K562 (cell line): ENCODE data around the gene TMEM209. TPM values are rescaled to one million over a fixed set of nuclear protein-coding genes. Genes with fewer than 3 reads are reported as not detected.

Source experiments
- CREB1 ChIP-seq, 2 experiments: sonication (generic) in 1 of 2; formaldehyde crosslinking in 1 of 2; IDR thresholded peaks; 2 replicates each; pipeline versions ENCODE4 v1.6.1 to v1.8.0; 2012 to 2022; ENCODE audit warnings: inconsistent platforms in 1 of 2, mild to moderate bottlenecking in 1 of 2, missing genetic modification reagents in 1 of 2, moderate library complexity in 1 of 2
- CUX1 ChIP-seq: fragments of 200-800 bp; sonication (Bioruptor generic); IDR thresholded peaks from 2 replicates; pipeline ENCODE4 v1.6.1; 2016; ENCODE audit warnings: missing genetic modification characterization, missing compliant biosample characterization
- HNRNPL ChIP-seq: fragments of 200-400 bp; formaldehyde crosslinking; IDR thresholded peaks from 2 replicates; pipeline ENCODE4 v1.6.1; 2017; ENCODE audit warnings: low read depth, mild to moderate bottlenecking, low read length
- MAFK ChIP-seq: IDR thresholded peaks from 2 replicates; pipeline ENCODE4 v1.6.1; 2011; ENCODE audit warnings: low read length, improper control_type of control experiment
- PHB ChIP-seq: fragments of 250-450 bp; sonication (Bioruptor Pico); IDR thresholded peaks from 2 replicates; pipeline ENCODE4 v1.5.0; 2021
- POLR3A ChIP-seq: IDR thresholded peaks from 2 replicates; pipeline ENCODE4 v1.6.1; 2011; ENCODE audit warnings: borderline replicate concordance, mild to moderate bottlenecking, moderate library complexity; ENCODE audit not compliant: insufficient read length, insufficient read depth; ENCODE audit errors: extremely low read depth
- RBBP5 ChIP-seq: fragments of 200-600 bp; sonication (generic); IDR thresholded peaks from 2 replicates; pipeline ENCODE4 v1.6.1; 2012; ENCODE audit warnings: borderline replicate concordance, mild to moderate bottlenecking, low read length, control low read depth, inconsistent platforms; ENCODE audit not compliant: insufficient read depth, poor library complexity, severe bottlenecking
- SAFB2 ChIP-seq: fragments of 200-400 bp; formaldehyde crosslinking; IDR thresholded peaks from 2 replicates; pipeline ENCODE4 v1.6.1; 2018; ENCODE audit warnings: borderline replicate concordance, low read length, low read depth, moderate library complexity; ENCODE audit not compliant: severe bottlenecking
- XRCC5 ChIP-seq: fragments of 200-400 bp; formaldehyde crosslinking; IDR thresholded peaks from 2 replicates; pipeline ENCODE4 v1.6.1; 2017; ENCODE audit warnings: low read depth, mild to moderate bottlenecking, low read length
- ZNF174 ChIP-seq: fragments of 250-450 bp; sonication (Bioruptor Pico); IDR thresholded peaks from 2 replicates; pipeline ENCODE4 v1.4.0; 2020; ENCODE audit warnings: mild to moderate bottlenecking
- ZNF280B ChIP-seq: fragments of 250-450 bp; sonication (Bioruptor Pico); IDR thresholded peaks from 2 replicates; pipeline ENCODE4 v1.5.1; 2021; ENCODE audit warnings: mild to moderate bottlenecking
- ZNF609 ChIP-seq: sonication (generic); formaldehyde crosslinking; IDR thresholded peaks from 2 replicates; pipeline ENCODE4 v1.8.1; 2023; ENCODE audit warnings: missing genetic modification reagents, mild to moderate bottlenecking, borderline replicate concordance
- polyA plus RNA-seq, 8 experiments: library from polyadenylated mRNA; depleted of rRNA in 4 of 8; stranded (reverse) in 5 of 8; unstranded in 3 of 8; fragments of >200 nt; fragmentation: Nextera tagmentation in 2 of 8; fragmentation: Illumina TruSeq in 1 of 8; extraction: Ambion mirVana in 2 of 8; extraction: Trizol in 1 of 8; gene quantifications; 2 replicates each; pipeline versions ENCODE4 v1.2.1 to v1.2.3, GENCODE V29; 2011 to 2014; ENCODE audit warnings: inconsistent platforms in 1 of 8, missing spikeins in 1 of 8
- total RNA-seq, 7 experiments: library from RNA; depleted of rRNA in 6 of 7; stranded (reverse); fragments of >200 nt in 6 of 7; fragmentation: Illumina TruSeq in 2 of 7; extraction: Trizol in 2 of 7; gene quantifications; 2 replicates each; pipeline versions ENCODE4 v1.2.1 to v1.2.3, GENCODE V29; 2011 to 2021; ENCODE audit warnings: low replicate concordance in 1 of 7

Gene TMEM209
- total and polyA plus RNA-seq, 9 of the 15 experiments (the other 6 are each of a cell fraction or from before 2014, with no cell fraction given), result 36.8 to 116 (median 76.6) TPM

GRCh38 chr7:130242198-130243014 is 37.2 kb upstream of the TMEM209 start (continued):
- no peak for TF ChIP-seq PHB (CRISPR knock-in tag)
- TF ChIP-seq CUX1 (CRISPR knock-in tag), result no peak
- no peak for TF ChIP-seq SAFB2
- TF ChIP-seq XRCC5, result no peak
- TF ChIP-seq RBBP5, result no peak
- TF ChIP-seq CREB1 (IDR thresholded peaks at IDR 0.05), result peak; percentile 78
- peak; percentile 86 for TF ChIP-seq CREB1 (CRISPR knock-in tag; IDR thresholded peaks at IDR 0.05)
- TF ChIP-seq POLR3A, result no peak
- no peak for TF ChIP-seq ZNF174 (CRISPR knock-in tag)
- no peak for TF ChIP-seq ZNF280B (CRISPR knock-in tag)
- TF ChIP-seq ZNF609, result no peak
- no peak for TF ChIP-seq MAFK
- no peak for TF ChIP-seq HNRNPL
